Gastrocnemius medialis (tissue), 4 donors: ENCODE measurements around the gene NSDHL.

Source experiments
- CTCF ChIP-seq, 5 experiments: fragments of 450-650 bp in 3 of 5; fragments of 200-600 bp in 2 of 5; sonication (generic) in 2 of 5; IDR thresholded peaks in 4 of 5; conservative IDR thresholded peaks in 1 of 5; 1 replicate in 4 of 5; 2 replicates in 1 of 5; pipeline ENCODE4 v1.5.1; 2016 to 2019; ENCODE audit warnings: antibody characterized with exemption in 5 of 5, mild to moderate bottlenecking in 3 of 5, moderate library complexity in 3 of 5
- POLR2A ChIP-seq, 2 donors: fragments of 450-650 bp; IDR thresholded peaks; one replicate each; pipeline ENCODE4 v1.6.1; 2017; ENCODE audit warnings: antibody characterized with exemption in 2 of 2, mild to moderate bottlenecking in 2 of 2, moderate library complexity in 2 of 2

- TF ChIP-seq CTCF (IDR thresholded peaks at IDR 0.05 in 4 of 5, conservative IDR thresholded peaks at IDR 0.05 in 1 of 5) = no peak
- no peak for TF ChIP-seq POLR2A (IDR thresholded peaks at IDR 0.05)
Measured at GRCh38 chrX:152908486-152908885, 77.6 kb downstream of the NSDHL start.
